HepG2 (cell line): ENCODE results near the gene CDC42EP1. TPM values are rescaled to one million over a fixed set of nuclear protein-coding genes. Genes with fewer than 3 reads are reported as not detected.

Experiments used
- CBX2 ChIP-seq, 2 experiments: fragments of 200-600 bp in 1 of 2; sonication (generic); formaldehyde crosslinking in 1 of 2; IDR thresholded peaks; 2 replicates each; pipeline versions ENCODE4 v1.7.0 to v1.8.1; 2018 to 2022; ENCODE audit warnings: low read depth in 2 of 2, low read length in 1 of 2, mild to moderate bottlenecking in 1 of 2, missing genetic modification reagents in 1 of 2
- IRF2 ChIP-seq: IDR thresholded peaks from 2 replicates; pipeline ENCODE4 v1.6.1; 2018; ENCODE audit warnings: missing genetic modification reagents, missing compliant biosample characterization
- KDM3A ChIP-seq: IDR thresholded peaks from 2 replicates; pipeline ENCODE4 v1.6.1; 2018; ENCODE audit warnings: low read depth, missing compliant biosample characterization
- TP53 ChIP-seq: sonication (generic); formaldehyde crosslinking; conservative IDR thresholded peaks from 2 replicates; pipeline ENCODE4 v1.4.0; 2020; ENCODE audit warnings: missing genetic modification reagents
- ZNF10 ChIP-seq: sonication (generic); formaldehyde crosslinking; IDR thresholded peaks from 2 replicates; pipeline ENCODE4 v1.4.0; 2020; ENCODE audit warnings: mild to moderate bottlenecking, low read depth, missing genetic modification reagents, borderline replicate concordance
- ZNF230 ChIP-seq: sonication (generic); formaldehyde crosslinking; IDR thresholded peaks from 2 replicates; pipeline ENCODE4 v1.4.0; 2020; ENCODE audit warnings: mild to moderate bottlenecking, missing genetic modification reagents
- ZNF737 ChIP-seq: sonication (generic); formaldehyde crosslinking; IDR thresholded peaks from 2 replicates; pipeline ENCODE4 v1.5.0; 2020; ENCODE audit warnings: missing genetic modification reagents, mild to moderate bottlenecking, borderline replicate concordance
- polyA plus RNA-seq, 8 experiments: library from polyadenylated mRNA; depleted of rRNA in 3 of 8; stranded (reverse) in 7 of 8; unstranded in 1 of 8; fragments of >200 nt; fragmentation: Illumina TruSeq in 4 of 8; extraction: Trizol in 4 of 8; gene quantifications; 2 replicates each; pipeline versions ENCODE4 v1.2.1 to v1.2.3, GENCODE V29; 2011 to 2016; ENCODE audit warnings: low read depth in 4 of 8, missing spikeins in 1 of 8, mixed read lengths in 1 of 8; ENCODE audit not compliant: insufficient read depth in 1 of 8
- total RNA-seq, 5 experiments: library from RNA; depleted of rRNA; stranded (reverse); fragments of >200 nt; fragmentation: Illumina TruSeq; extraction: Trizol; gene quantifications; 2 replicates each; pipeline ENCODE4 v1.2.3, GENCODE V29; 2016; ENCODE audit warnings: low read depth in 1 of 5
- TF ChIP-seq, protein P1 (sequence below): sonication (generic); formaldehyde crosslinking; IDR thresholded peaks from 2 replicates; pipeline ENCODE4 v1.4.0; 2020; ENCODE audit warnings: missing genetic modification reagents, borderline replicate concordance
- TF ChIP-seq, protein P2 (sequence below): sonication (generic); formaldehyde crosslinking; IDR thresholded peaks from 2 replicates; pipeline ENCODE4 v1.8.0; 2022; ENCODE audit warnings: missing genetic modification reagents, mild to moderate bottlenecking, inconsistent platforms, borderline replicate concordance
- TF ChIP-seq, protein P3 (sequence below): sonication (generic); formaldehyde crosslinking; IDR thresholded peaks from 2 replicates; pipeline ENCODE4 v1.5.1; 2020; ENCODE audit warnings: mild to moderate bottlenecking, missing genetic modification reagents, moderate library complexity
- TF ChIP-seq, protein P4 (sequence below): IDR thresholded peaks from 2 replicates; pipeline ENCODE4 v1.6.1; 2012; ENCODE audit warnings: low read depth, low read length, improper control_type of control experiment
- TF ChIP-seq, protein P5 (sequence below): IDR thresholded peaks from 2 replicates; pipeline ENCODE4 v1.6.1; 2016; ENCODE audit warnings: low read depth, missing genetic modification reagents, missing compliant biosample characterization

The CDC42EP1 gene
- total and polyA plus RNA-seq, 2 of the 13 experiments (the other 11 are each of a cell fraction or from before 2014, with no cell fraction given): 17.1 to 29.5 TPM

DNA sequence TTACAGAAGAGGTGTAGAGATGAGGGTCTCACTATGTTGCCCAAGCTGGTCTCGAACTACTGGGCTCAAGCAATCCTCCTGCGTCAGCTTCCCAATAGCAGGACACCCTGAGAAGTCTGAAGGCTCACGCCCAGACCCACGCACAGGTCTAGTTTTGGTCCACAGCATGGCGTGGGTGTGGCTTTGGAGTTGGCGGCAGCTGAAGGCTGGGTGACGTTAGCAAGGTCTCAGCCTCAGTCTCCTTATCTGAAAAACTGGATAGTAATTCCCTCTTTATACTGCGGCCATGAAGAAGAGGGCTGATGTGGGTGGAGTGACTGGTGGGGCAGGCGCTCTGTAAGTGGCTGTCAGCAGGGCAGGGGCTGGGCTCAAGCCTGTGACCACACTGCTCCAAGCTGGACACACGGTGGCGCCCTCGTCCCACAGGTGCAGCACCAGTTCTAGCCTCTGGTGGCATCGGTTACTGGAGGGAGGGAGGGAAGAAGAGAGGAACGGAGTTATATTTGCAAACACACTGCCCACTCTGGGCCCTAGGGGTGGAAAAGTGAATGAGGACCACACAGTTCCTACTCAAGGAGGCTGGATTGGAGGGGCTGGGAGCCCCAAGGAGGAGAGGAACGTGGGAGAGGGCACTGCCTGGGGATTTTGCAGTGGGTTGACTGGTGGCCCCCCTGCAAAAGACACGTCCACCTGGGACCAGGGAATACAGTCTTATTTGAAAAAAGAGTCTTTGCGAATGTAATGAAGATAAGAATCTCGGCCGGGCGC, 21.5 kb upstream of the CDC42EP1 start (continued):
- TF ChIP-seq, protein P1, sequence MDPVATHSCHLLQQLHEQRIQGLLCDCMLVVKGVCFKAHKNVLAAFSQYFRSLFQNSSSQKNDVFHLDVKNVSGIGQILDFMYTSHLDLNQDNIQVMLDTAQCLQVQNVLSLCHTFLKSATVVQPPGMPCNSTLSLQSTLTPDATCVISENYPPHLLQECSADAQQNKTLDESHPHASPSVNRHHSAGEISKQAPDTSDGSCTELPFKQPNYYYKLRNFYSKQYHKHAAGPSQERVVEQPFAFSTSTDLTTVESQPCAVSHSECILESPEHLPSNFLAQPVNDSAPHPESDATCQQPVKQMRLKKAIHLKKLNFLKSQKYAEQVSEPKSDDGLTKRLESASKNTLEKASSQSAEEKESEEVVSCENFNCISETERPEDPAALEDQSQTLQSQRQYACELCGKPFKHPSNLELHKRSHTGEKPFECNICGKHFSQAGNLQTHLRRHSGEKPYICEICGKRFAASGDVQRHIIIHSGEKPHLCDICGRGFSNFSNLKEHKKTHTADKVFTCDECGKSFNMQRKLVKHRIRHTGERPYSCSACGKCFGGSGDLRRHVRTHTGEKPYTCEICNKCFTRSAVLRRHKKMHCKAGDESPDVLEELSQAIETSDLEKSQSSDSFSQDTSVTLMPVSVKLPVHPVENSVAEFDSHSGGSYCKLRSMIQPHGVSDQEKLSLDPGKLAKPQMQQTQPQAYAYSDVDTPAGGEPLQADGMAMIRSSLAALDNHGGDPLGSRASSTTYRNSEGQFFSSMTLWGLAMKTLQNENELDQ (CRISPR knock-in tag): no peak
- TF ChIP-seq KDM3A (CRISPR knock-in tag): peak; percentile 83
- TF ChIP-seq, protein P2, sequence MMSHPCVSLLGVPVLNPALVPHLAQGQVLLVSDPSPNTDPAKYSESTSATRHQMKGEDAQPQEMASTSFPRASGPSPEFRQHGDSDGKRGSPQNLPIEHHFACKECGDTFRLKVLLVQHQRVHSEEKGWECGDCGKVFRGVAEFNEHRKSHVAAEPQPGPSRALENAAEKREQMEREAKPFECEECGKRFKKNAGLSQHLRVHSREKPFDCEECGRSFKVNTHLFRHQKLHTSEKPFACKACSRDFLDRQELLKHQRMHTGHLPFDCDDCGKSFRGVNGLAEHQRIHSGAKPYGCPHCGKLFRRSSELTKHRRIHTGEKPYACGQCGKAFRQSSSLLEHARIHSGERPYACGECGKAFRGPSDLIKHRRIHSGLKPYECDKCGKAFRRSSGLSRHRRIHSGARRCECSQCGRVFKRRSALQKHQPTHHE (CRISPR knock-in tag): no peak
- TF ChIP-seq ZNF230: 0 out of 2 replicates have a peak, but pooled peaks have one; percentile 67
- no peak for TF ChIP-seq TP53 (CRISPR knock-in tag)
- TF ChIP-seq, protein P3, sequence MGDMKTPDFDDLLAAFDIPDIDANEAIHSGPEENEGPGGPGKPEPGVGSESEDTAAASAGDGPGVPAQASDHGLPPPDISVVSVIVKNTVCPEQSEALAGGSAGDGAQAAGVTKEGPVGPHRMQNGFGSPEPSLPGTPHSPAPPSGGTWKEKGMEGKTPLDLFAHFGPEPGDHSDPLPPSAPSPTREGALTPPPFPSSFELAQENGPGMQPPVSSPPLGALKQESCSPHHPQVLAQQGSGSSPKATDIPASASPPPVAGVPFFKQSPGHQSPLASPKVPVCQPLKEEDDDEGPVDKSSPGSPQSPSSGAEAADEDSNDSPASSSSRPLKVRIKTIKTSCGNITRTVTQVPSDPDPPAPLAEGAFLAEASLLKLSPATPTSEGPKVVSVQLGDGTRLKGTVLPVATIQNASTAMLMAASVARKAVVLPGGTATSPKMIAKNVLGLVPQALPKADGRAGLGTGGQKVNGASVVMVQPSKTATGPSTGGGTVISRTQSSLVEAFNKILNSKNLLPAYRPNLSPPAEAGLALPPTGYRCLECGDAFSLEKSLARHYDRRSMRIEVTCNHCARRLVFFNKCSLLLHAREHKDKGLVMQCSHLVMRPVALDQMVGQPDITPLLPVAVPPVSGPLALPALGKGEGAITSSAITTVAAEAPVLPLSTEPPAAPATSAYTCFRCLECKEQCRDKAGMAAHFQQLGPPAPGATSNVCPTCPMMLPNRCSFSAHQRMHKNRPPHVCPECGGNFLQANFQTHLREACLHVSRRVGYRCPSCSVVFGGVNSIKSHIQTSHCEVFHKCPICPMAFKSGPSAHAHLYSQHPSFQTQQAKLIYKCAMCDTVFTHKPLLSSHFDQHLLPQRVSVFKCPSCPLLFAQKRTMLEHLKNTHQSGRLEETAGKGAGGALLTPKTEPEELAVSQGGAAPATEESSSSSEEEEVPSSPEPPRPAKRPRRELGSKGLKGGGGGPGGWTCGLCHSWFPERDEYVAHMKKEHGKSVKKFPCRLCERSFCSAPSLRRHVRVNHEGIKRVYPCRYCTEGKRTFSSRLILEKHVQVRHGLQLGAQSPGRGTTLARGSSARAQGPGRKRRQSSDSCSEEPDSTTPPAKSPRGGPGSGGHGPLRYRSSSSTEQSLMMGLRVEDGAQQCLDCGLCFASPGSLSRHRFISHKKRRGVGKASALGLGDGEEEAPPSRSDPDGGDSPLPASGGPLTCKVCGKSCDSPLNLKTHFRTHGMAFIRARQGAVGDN (CRISPR knock-in tag): peak; percentile 82
- TF ChIP-seq, protein P4, sequence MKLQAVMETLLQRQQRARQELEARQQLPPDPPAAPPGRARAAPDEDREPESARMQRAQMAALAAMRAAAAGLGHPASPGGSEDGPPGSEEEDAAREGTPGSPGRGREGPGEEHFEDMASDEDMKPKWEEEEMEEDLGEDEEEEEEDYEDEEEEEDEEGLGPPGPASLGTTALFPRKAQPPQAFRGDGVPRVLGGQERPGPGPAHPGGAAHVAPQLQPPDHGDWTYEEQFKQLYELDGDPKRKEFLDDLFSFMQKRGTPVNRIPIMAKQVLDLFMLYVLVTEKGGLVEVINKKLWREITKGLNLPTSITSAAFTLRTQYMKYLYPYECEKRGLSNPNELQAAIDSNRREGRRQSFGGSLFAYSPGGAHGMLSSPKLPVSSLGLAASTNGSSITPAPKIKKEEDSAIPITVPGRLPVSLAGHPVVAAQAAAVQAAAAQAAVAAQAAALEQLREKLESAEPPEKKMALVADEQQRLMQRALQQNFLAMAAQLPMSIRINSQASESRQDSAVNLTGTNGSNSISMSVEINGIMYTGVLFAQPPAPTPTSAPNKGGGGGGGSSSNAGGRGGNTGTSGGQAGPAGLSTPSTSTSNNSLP: no peak
- TF ChIP-seq, protein P5, sequence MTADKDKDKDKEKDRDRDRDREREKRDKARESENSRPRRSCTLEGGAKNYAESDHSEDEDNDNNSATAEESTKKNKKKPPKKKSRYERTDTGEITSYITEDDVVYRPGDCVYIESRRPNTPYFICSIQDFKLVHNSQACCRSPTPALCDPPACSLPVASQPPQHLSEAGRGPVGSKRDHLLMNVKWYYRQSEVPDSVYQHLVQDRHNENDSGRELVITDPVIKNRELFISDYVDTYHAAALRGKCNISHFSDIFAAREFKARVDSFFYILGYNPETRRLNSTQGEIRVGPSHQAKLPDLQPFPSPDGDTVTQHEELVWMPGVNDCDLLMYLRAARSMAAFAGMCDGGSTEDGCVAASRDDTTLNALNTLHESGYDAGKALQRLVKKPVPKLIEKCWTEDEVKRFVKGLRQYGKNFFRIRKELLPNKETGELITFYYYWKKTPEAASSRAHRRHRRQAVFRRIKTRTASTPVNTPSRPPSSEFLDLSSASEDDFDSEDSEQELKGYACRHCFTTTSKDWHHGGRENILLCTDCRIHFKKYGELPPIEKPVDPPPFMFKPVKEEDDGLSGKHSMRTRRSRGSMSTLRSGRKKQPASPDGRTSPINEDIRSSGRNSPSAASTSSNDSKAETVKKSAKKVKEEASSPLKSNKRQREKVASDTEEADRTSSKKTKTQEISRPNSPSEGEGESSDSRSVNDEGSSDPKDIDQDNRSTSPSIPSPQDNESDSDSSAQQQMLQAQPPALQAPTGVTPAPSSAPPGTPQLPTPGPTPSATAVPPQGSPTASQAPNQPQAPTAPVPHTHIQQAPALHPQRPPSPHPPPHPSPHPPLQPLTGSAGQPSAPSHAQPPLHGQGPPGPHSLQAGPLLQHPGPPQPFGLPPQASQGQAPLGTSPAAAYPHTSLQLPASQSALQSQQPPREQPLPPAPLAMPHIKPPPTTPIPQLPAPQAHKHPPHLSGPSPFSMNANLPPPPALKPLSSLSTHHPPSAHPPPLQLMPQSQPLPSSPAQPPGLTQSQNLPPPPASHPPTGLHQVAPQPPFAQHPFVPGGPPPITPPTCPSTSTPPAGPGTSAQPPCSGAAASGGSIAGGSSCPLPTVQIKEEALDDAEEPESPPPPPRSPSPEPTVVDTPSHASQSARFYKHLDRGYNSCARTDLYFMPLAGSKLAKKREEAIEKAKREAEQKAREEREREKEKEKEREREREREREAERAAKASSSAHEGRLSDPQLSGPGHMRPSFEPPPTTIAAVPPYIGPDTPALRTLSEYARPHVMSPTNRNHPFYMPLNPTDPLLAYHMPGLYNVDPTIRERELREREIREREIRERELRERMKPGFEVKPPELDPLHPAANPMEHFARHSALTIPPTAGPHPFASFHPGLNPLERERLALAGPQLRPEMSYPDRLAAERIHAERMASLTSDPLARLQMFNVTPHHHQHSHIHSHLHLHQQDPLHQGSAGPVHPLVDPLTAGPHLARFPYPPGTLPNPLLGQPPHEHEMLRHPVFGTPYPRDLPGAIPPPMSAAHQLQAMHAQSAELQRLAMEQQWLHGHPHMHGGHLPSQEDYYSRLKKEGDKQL: no peak
- no peak for TF ChIP-seq ZNF10 (CRISPR knock-in tag)
- TF ChIP-seq IRF2 (CRISPR knock-in tag): peak; percentile 64
- no peak for TF ChIP-seq ZNF737 (CRISPR knock-in tag)
- no peak for TF ChIP-seq CBX2 (IDR thresholded peaks at IDR 0.05; ENCODE audit: low read depth, low read length)
- TF ChIP-seq CBX2 (CRISPR knock-in tag; IDR thresholded peaks at IDR 0.05; ENCODE audit: low read depth): no peak
